NT2/D1 (cell line): ENCODE measurements around the gene MAP4K2.

Source experiments
- YY1 ChIP-seq: IDR thresholded peaks from 2 replicates; pipeline ENCODE4 v1.6.1; 2011; ENCODE audit not compliant: insufficient read length, insufficient read depth
- ZNF274 ChIP-seq: IDR thresholded peaks from 2 replicates; pipeline ENCODE4 v1.6.1; 2011; ENCODE audit warnings: mild to moderate bottlenecking, low read depth, low read length

DNA sequence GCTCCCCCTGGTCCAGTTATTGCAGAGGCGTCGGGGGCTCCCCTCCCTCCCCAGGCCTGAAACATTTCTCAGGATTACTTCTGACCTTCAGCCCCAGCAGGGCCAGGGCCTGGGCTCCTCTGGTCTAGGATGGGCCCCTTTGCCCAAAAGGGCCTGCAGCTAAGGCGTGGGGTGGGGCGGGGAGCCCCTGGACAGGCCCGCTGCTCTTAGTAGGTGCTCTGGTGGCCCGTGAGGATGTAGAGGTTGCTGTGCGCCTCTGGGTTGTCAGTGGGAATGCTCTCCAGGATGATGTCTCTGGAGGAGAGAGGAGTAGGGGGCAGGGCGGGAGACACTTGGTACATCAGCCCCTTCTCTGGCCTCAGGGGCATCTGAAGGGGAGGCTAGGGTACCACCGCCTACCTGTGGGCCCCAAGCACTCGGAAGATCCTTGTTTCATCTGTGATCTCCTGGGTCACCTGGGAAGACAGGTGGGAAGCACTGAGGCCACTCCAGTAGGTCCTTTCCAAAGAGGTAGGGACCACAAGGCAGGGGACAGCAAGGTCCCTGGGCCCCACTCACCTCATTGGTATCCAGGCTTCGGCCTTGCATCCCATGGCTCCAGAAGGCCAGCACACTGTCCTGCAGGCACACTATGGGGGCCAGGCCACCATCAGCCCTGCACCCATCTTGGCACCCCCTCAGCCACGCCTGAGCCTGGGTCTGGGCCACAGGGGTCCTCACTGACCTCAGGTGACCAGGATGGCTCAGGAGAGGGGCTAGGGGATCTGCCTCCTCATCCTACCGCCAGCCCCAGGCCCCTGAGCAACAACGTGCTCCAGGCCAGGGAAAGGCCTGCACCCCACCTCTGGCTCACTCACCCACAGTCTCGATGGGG, 13.4 kb downstream of the MAP4K2 start:
- TF ChIP-seq YY1 (no peak), ZNF274 (no peak)
